ENCODE results near the gene HSPA4. TPM values are rescaled to one million over a fixed set of nuclear protein-coding genes. Genes with fewer than 3 reads are reported as not detected.

Gene HSPA4
- total RNA-seq, 1 donor from 2014 or later = 112 TPM

GRCh38 chr5:133144245-133144981, 92.6 kb downstream of the HSPA4 start:
- H3K36me3 Mint-ChIP-seq (ENCODE audit: low read depth) = peaks cover 4% of the 10 kb centered on the region
- TF ChIP-seq CTCF (IDR thresholded peaks at IDR 0.05) = no peak
- no peak for DNase-seq (ENCODE audit: low spot score)
- no peak overlapping the region for H3K4me3 Mint-ChIP-seq (ENCODE audit: unreplicated experiment)
- no peak overlapping the region for H3K27ac Mint-ChIP-seq (ENCODE audit: unreplicated experiment)
- H3K27me3 Mint-ChIP-seq (ENCODE audit: low read depth) = peaks cover 13% of the 10 kb centered on the region
- peaks cover 9% of the 10 kb centered on the region for H3K4me1 Mint-ChIP-seq (ENCODE audit: low read depth)
- peaks cover 5% of the 10 kb centered on the region for H3K9me3 Mint-ChIP-seq (ENCODE audit: low read depth)

- peaks cover 5% of the 10 kb centered on the region for H3K9me3 Mint-ChIP-seq (ENCODE audit: low read depth)
- TF ChIP-seq CTCF (IDR thresholded peaks at IDR 0.05) = no peak
- H3K4me3 Mint-ChIP-seq (ENCODE audit: unreplicated experiment) = no peak overlapping the region
- no peak overlapping the region for H3K27ac Mint-ChIP-seq (ENCODE audit: unreplicated experiment)
- H3K4me1 Mint-ChIP-seq (ENCODE audit: low read depth) = peaks cover 9% of the 10 kb centered on the region
- DNase-seq (ENCODE audit: low spot score) = no peak
- peaks cover 5% of the 10 kb centered on the region for H3K27me3 Mint-ChIP-seq (ENCODE audit: low read depth)
- H3K36me3 Mint-ChIP-seq (ENCODE audit: low read depth) = peaks cover 4% of the 10 kb centered on the region
Observed at GRCh38 chr5:133145436-133146170, 93.8 kb downstream of the HSPA4 start.

- peaks cover 5% of the 10 kb centered on the region for H3K9me3 Mint-ChIP-seq (ENCODE audit: low read depth)
- peaks cover 4% of the 10 kb centered on the region for H3K36me3 Mint-ChIP-seq (ENCODE audit: low read depth)
- H3K4me1 Mint-ChIP-seq (ENCODE audit: low read depth) = peaks cover 9% of the 10 kb centered on the region
- no peak overlapping the region for H3K4me3 Mint-ChIP-seq (ENCODE audit: unreplicated experiment)
- DNase-seq (ENCODE audit: low spot score) = no peak
- no peak overlapping the region for H3K27ac Mint-ChIP-seq (ENCODE audit: unreplicated experiment)
- no peaks in the 10 kb centered on the region for H3K27me3 Mint-ChIP-seq (ENCODE audit: low read depth)
- TF ChIP-seq CTCF (IDR thresholded peaks at IDR 0.05) = no peak
Observed at GRCh38 chr5:133147411-133147810, 95.6 kb downstream of the HSPA4 start.

GRCh38 chr5:133147815-133148567, 96.2 kb downstream of the HSPA4 start:
- H3K36me3 Mint-ChIP-seq (ENCODE audit: low read depth) = peaks cover 4% of the 10 kb centered on the region
- DNase-seq (ENCODE audit: low spot score) = no peak
- H3K4me3 Mint-ChIP-seq (ENCODE audit: unreplicated experiment) = no peak overlapping the region
- peaks cover 5% of the 10 kb centered on the region for H3K9me3 Mint-ChIP-seq (ENCODE audit: low read depth)
- peaks cover 9% of the 10 kb centered on the region for H3K4me1 Mint-ChIP-seq (ENCODE audit: low read depth)
- no peak for TF ChIP-seq CTCF (IDR thresholded peaks at IDR 0.05)
- no peak overlapping the region for H3K27ac Mint-ChIP-seq (ENCODE audit: unreplicated experiment)
- H3K27me3 Mint-ChIP-seq (ENCODE audit: low read depth) = no peaks in the 10 kb centered on the region

- Mint-ChIP-seq H3K4me1 (ENCODE audit: low read depth) (peaks cover 9% of the 10 kb centered on the region), H3K9me3 (ENCODE audit: low read depth) (no peaks in the 10 kb centered on the region)
- DNase-seq (ENCODE audit: low spot score) = no peak
Observed at GRCh38 chr5:133149345-133149744, 97.5 kb downstream of the HSPA4 start.

More at GRCh38 chr5:133149345-133149744, 97.5 kb downstream of the HSPA4 start:
- Mint-ChIP-seq H3K27ac (ENCODE audit: unreplicated experiment) (no peak overlapping the region), H3K36me3 (ENCODE audit: low read depth) (no peaks in the 10 kb centered on the region), H3K27me3 (ENCODE audit: low read depth) (no peaks in the 10 kb centered on the region), H3K4me3 (ENCODE audit: unreplicated experiment) (no peak overlapping the region)
- no peak for TF ChIP-seq CTCF (IDR thresholded peaks at IDR 0.05)
